HepG2 (cell line): ENCODE measurements around the gene MROH2A. TPM values are rescaled to one million over a fixed set of nuclear protein-coding genes. Genes with fewer than 3 reads are reported as not detected.

ENCODE experiments used
- ATAC-seq: fragments of 200-7000 bp; cut with Tn5 transposase; 3 replicates; pipeline ENCODE4 v1.9.1; 2020; ENCODE audit warnings: mild to moderate bottlenecking, moderate library complexity
- BruUV-seq: library from RNA; stranded (reverse); fragments of 400-500 nt; replicated peaks from 2 replicates; lab custom pipeline; 2021; lab: Mats Ljungman, UMichigan
- CTCF ChIA-PET: fragments of 300-600 bp; formaldehyde crosslinking; extraction: SDS; loops from one replicate; lab custom pipeline; 2021; ENCODE audit warnings: low total read pairs, inconsistent platforms, low intra/inter-chr PET ratio; lab: Yijun Ruan, JAX
- POLR2A ChIA-PET: fragments of 350-600 bp; sonication (Branson Sonifier 250); formaldehyde crosslinking; loops from one replicate; lab custom pipeline; 2020; ENCODE audit warnings: antibody characterized with exemption, inconsistent platforms; lab: Yijun Ruan, JAX
- DNase-seq: peaks from one replicate; pipeline ENCODE4 v3.0.0-alpha.2; 2015; ENCODE audit warnings: low spot score
- FAIRE-seq: peaks from 3 replicates; lab custom pipeline; 2011; peaks lifted over from hg19 to GRCh38; lab: Jason Lieb, UNC
- H2AFZ ChIP-seq: one replicate; pipeline ENCODE4 v1.6.1; 2011; ENCODE audit warnings: low read length, inconsistent platforms
- H3K27ac ChIP-seq: fragments of 300-600 bp; 3 replicates; pipeline ENCODE4 v1.8.0; 2011; ENCODE audit warnings: mixed run types, mild to moderate bottlenecking, mixed read lengths, low read length, inconsistent platforms; ENCODE audit not compliant: insufficient read depth; ENCODE audit errors: extremely low read length
- H3K27me3 ChIP-seq, 2 experiments: fragments of 200-600 bp in 1 of 2; 2 replicates in 1 of 2; 3 replicates in 1 of 2; pipeline versions ENCODE4 v1.6.0 to v1.8.0; 2011; ENCODE audit warnings: low read length in 2 of 2, mild to moderate bottlenecking in 2 of 2, moderate library complexity in 2 of 2, inconsistent platforms in 1 of 2; ENCODE audit not compliant: insufficient read depth in 2 of 2, control insufficient read depth in 1 of 2
- H3K36me3 ChIP-seq, 2 experiments: fragments of 200-600 bp in 1 of 2; replicated peaks in 1 of 2; 2 replicates in 1 of 2; 3 replicates in 1 of 2; pipeline versions ENCODE4 v1.5.1 to v1.8.0; 2011; ENCODE audit warnings: low read length in 2 of 2, inconsistent platforms in 1 of 2; ENCODE audit not compliant: insufficient read depth in 2 of 2, control insufficient read depth in 1 of 2
- H3K4me1 ChIP-seq: 2 replicates; pipeline ENCODE4 v1.5.1; 2012; ENCODE audit warnings: low read length, inconsistent platforms; ENCODE audit not compliant: insufficient read depth
- H3K4me2 ChIP-seq: 2 replicates; pipeline ENCODE4 v1.6.0; 2011; ENCODE audit warnings: low read depth, low read length, inconsistent platforms
- H3K4me3 ChIP-seq, 3 experiments: fragments of 200-600 bp in 1 of 3; sonication (generic), shearing (Covaris generic) in 1 of 3; replicated peaks in 1 of 3; 2 replicates each; pipeline ENCODE4 v1.5.1; 2011 to 2016; ENCODE audit warnings: low read length in 3 of 3, inconsistent platforms in 2 of 3, low read depth in 2 of 3, mild to moderate bottlenecking in 2 of 3, control low read depth in 1 of 3, mixed read lengths in 1 of 3; ENCODE audit not compliant: insufficient read depth in 1 of 3
- H3K79me2 ChIP-seq: one replicate; pipeline ENCODE4 v1.6.1; 2011; ENCODE audit warnings: low read length, inconsistent platforms; ENCODE audit not compliant: insufficient read depth
- H3K9ac ChIP-seq: 2 replicates; pipeline ENCODE4 v1.6.0; 2011; ENCODE audit warnings: mild to moderate bottlenecking, low read depth, low read length, inconsistent platforms; ENCODE audit not compliant: insufficient read depth
- H3K9me3 ChIP-seq: 2 replicates; pipeline ENCODE4 v1.5.1; 2012; ENCODE audit warnings: mild to moderate bottlenecking, low read length
- H4K20me1 ChIP-seq: 2 replicates; pipeline ENCODE4 v1.6.0; 2011; ENCODE audit warnings: inconsistent platforms, mild to moderate bottlenecking, low read length, moderate library complexity; ENCODE audit not compliant: insufficient read depth
- AGO1 ChIP-seq: fragments of 200-400 bp; formaldehyde crosslinking; IDR thresholded peaks from 2 replicates; pipeline ENCODE4 v1.6.1; 2017; ENCODE audit warnings: mild to moderate bottlenecking, low read depth, low read length, moderate library complexity; ENCODE audit not compliant: poor library complexity, severe bottlenecking
- ATRX ChIP-seq: sonication (generic); formaldehyde crosslinking; IDR thresholded peaks from 2 replicates; pipeline ENCODE4 v1.4.0; 2020; ENCODE audit warnings: missing genetic modification reagents, borderline replicate concordance
- BRF2 ChIP-seq: sonication (generic); formaldehyde crosslinking; IDR thresholded peaks from 2 replicates; pipeline ENCODE4 v1.8.1; 2022; ENCODE audit warnings: mild to moderate bottlenecking, missing genetic modification reagents
- DR1 ChIP-seq: sonication (generic); formaldehyde crosslinking; IDR thresholded peaks from 2 replicates; pipeline ENCODE4 v1.8.0; 2021; ENCODE audit warnings: mild to moderate bottlenecking, missing genetic modification reagents, inconsistent platforms
- EEA1 ChIP-seq: sonication (generic); formaldehyde crosslinking; IDR thresholded peaks from 2 replicates; pipeline ENCODE4 v1.5.1; 2020; ENCODE audit warnings: mild to moderate bottlenecking, missing genetic modification reagents, borderline replicate concordance
- HDAC6 ChIP-seq: fragments of 200-600 bp; sonication (generic); IDR thresholded peaks from 2 replicates; pipeline ENCODE4 v1.7.0; 2017; ENCODE audit warnings: mild to moderate bottlenecking, antibody characterized with exemption, low read length, low read depth
- HNF4G ChIP-seq, 2 experiments: sonication (generic) in 1 of 2; formaldehyde crosslinking in 1 of 2; IDR thresholded peaks; 2 replicates each; pipeline versions ENCODE4 v1.4.0 to v1.6.1; 2011 to 2020; ENCODE audit warnings: borderline replicate concordance in 2 of 2, low read depth in 2 of 2, mild to moderate bottlenecking in 2 of 2, low read length in 1 of 2, missing genetic modification reagents in 1 of 2, moderate library complexity in 1 of 2
- IRF2 ChIP-seq: IDR thresholded peaks from 2 replicates; pipeline ENCODE4 v1.6.1; 2018; ENCODE audit warnings: missing genetic modification reagents, missing compliant biosample characterization
- KAT8 ChIP-seq: IDR thresholded peaks from 2 replicates; pipeline ENCODE4 v1.6.1; 2016; ENCODE audit warnings: missing genetic modification reagents, missing compliant biosample characterization
- KDM5A ChIP-seq: fragments of 200-600 bp; sonication (generic); IDR thresholded peaks from 2 replicates; pipeline ENCODE4 v1.7.0; 2018; ENCODE audit warnings: antibody characterized with exemption, mild to moderate bottlenecking, low read length, borderline replicate concordance
- NFYC ChIP-seq: IDR thresholded peaks from 2 replicates; pipeline ENCODE4 v1.6.1; 2016; ENCODE audit warnings: missing genetic modification reagents, missing compliant biosample characterization
- PATZ1 ChIP-seq: sonication (generic); formaldehyde crosslinking; IDR thresholded peaks from 2 replicates; pipeline ENCODE4 v1.4.0; 2020; ENCODE audit warnings: missing genetic modification reagents
- RBAK ChIP-seq: sonication (generic); formaldehyde crosslinking; IDR thresholded peaks from 2 replicates; pipeline ENCODE4 v1.5.1; 2020; ENCODE audit warnings: mild to moderate bottlenecking, missing genetic modification reagents
- SATB2 ChIP-seq: sonication (generic); formaldehyde crosslinking; IDR thresholded peaks from 2 replicates; pipeline ENCODE4 v1.5.0; 2020; ENCODE audit warnings: missing genetic modification reagents
- SIN3B ChIP-seq: fragments of 150-350 bp; IDR thresholded peaks from 2 replicates; pipeline ENCODE4 v1.6.1; 2014; ENCODE audit warnings: low read length
- THAP11 ChIP-seq: IDR thresholded peaks from 2 replicates; pipeline ENCODE4 v1.6.1; 2016; ENCODE audit warnings: missing biosample characterization, missing genetic modification reagents
- ZNF143 ChIP-seq: sonication (generic); formaldehyde crosslinking; IDR thresholded peaks from 2 replicates; pipeline ENCODE4 v1.4.0; 2020; ENCODE audit warnings: missing genetic modification reagents
- ZNF280B ChIP-seq: sonication (generic); formaldehyde crosslinking; IDR thresholded peaks from 2 replicates; pipeline ENCODE4 v1.5.0; 2020; ENCODE audit warnings: missing genetic modification reagents, mild to moderate bottlenecking, borderline replicate concordance
- ZNF570 ChIP-seq: sonication (generic); formaldehyde crosslinking; IDR thresholded peaks from 2 replicates; pipeline ENCODE4 v1.4.0; 2020; ENCODE audit warnings: mild to moderate bottlenecking, missing genetic modification reagents, borderline replicate concordance
- ZNF674 ChIP-seq: sonication (generic); formaldehyde crosslinking; IDR thresholded peaks from 2 replicates; pipeline ENCODE4 v1.5.0; 2020; ENCODE audit warnings: low read depth, mild to moderate bottlenecking, missing genetic modification reagents
- WGBS: methylation state at CpG from one replicate; pipeline ENCODE4 v1.1.6; 2017; ENCODE audit warnings: low lambda C conversion rate; 5-methylcytosine and 5-hydroxymethylcytosine counted together
- in situ Hi-C: cut with HindIII; loops from 2 replicates; pipeline ENCODE4 v1.10.0; 2017; ENCODE audit warnings: low pct_unique_long_range_greater_than_20kb; ENCODE audit not compliant: extremely low pct_ligation_motif_present
- intact Hi-C: fragments of 100-400 bp; cut with micrococcal nuclease; formaldehyde crosslinking; loops from one replicate; pipeline ENCODE4 v1.10.0; 2022; ENCODE audit not compliant: unreplicated experiment
- polyA plus RNA-seq, 8 experiments: library from polyadenylated mRNA; depleted of rRNA in 3 of 8; stranded (reverse) in 7 of 8; unstranded in 1 of 8; fragments of >200 nt; fragmentation: Illumina TruSeq in 4 of 8; extraction: Trizol in 4 of 8; gene quantifications; 2 replicates each; pipeline versions ENCODE4 v1.2.1 to v1.2.3, GENCODE V29; 2011 to 2016; ENCODE audit warnings: low read depth in 4 of 8, missing spikeins in 1 of 8, mixed read lengths in 1 of 8; ENCODE audit not compliant: insufficient read depth in 1 of 8
- total RNA-seq, 5 experiments: library from RNA; depleted of rRNA; stranded (reverse); fragments of >200 nt; fragmentation: Illumina TruSeq; extraction: Trizol; gene quantifications; 2 replicates each; pipeline ENCODE4 v1.2.3, GENCODE V29; 2016; ENCODE audit warnings: low read depth in 1 of 5

Gene MROH2A
- total and polyA plus RNA-seq, 2 of the 13 experiments (the other 11 are each of a cell fraction or from before 2014, with no cell fraction given), result 0.03 to 0.04 TPM

- no peaks in the 10 kb centered on the region for H3K9me3 ChIP-seq
- in situ Hi-C loops (no loop called here), intact Hi-C loops (no loop called here)
- DNase-seq (no peak), FAIRE-seq (peak; percentile 12), ATAC-seq (peak; percentile 10; the same call in 1 of the 3 replicates)
- no peaks in the 10 kb centered on the region for H3K79me2 ChIP-seq
- H4K20me1 ChIP-seq, result no peaks in the 10 kb centered on the region
- peaks cover 3 to 33% of the 10 kb centered on the region in 2 experiments; a peak in 4 of 5 replicates for H3K27me3 ChIP-seq
- H3K4me2 ChIP-seq, result no peak overlapping the region
- peaks cover 23% of the 10 kb centered on the region for H3K4me1 ChIP-seq
- H3K9ac ChIP-seq, result no peak overlapping the region
- 65% methylated on average over 2 of the region's 2 CpGs for WGBS
- H3K4me3 ChIP-seq, result no peak overlapping the region
- no peaks in the 10 kb centered on the region for H3K36me3 ChIP-seq
- no TSS peak for BruUV-seq
- no peak overlapping the region for H2AFZ ChIP-seq
- ChIA-PET CTCF (no interaction called here), POLR2A (no interaction called here)
- no peak overlapping the region for H3K27ac ChIP-seq
- TF ChIP-seq RBAK, result no peak
- no peak for TF ChIP-seq ZNF280B
- TF ChIP-seq SATB2 (CRISPR knock-in tag), result no peak
- TF ChIP-seq ZNF570 (CRISPR knock-in tag), result no peak
- TF ChIP-seq NFYC (CRISPR knock-in tag), result peak; percentile 70
- no peak for TF ChIP-seq HNF4G (IDR thresholded peaks at IDR 0.05; ENCODE audit: borderline replicate concordance, low read depth, low read length)
- no peak for TF ChIP-seq HNF4G (CRISPR knock-in tag; IDR thresholded peaks at IDR 0.05; ENCODE audit: borderline replicate concordance, low read depth)
- TF ChIP-seq BRF2, result no peak
- TF ChIP-seq ATRX, result no peak
- 0 out of 2 replicates have a peak, but pooled peaks have one; percentile 50 for TF ChIP-seq IRF2 (CRISPR knock-in tag)
- no peak for TF ChIP-seq AGO1
- no peak for TF ChIP-seq EEA1 (CRISPR knock-in tag)
- TF ChIP-seq THAP11 (CRISPR knock-in tag), result peak; percentile 95
- TF ChIP-seq SIN3B, result no peak
- TF ChIP-seq PATZ1 (CRISPR knock-in tag), result no peak
- no peak for TF ChIP-seq HDAC6
- TF ChIP-seq KDM5A, result no peak
- peak; percentile 85 for TF ChIP-seq ZNF143
- TF ChIP-seq DR1 (CRISPR knock-in tag), result no peak
- TF ChIP-seq KAT8 (CRISPR knock-in tag), result no peak
- no peak for TF ChIP-seq ZNF674 (CRISPR knock-in tag)
These were observed 36.1 kb downstream of the MROH2A start for GRCh38 chr2:233814056-233814835.
